SU-DHL-6 (cell line): ENCODE measurements around the gene ARRDC1.

Source experiments
- H2AFZ ChIP-seq: fragments of 200-600 bp; sonication (generic); 2 replicates; pipeline ENCODE4 v1.6.1; 2014; ENCODE audit warnings: low read depth, mild to moderate bottlenecking, moderate library complexity, mixed read lengths, antibody characterized with exemption, low read length; ENCODE audit not compliant: severe bottlenecking
- H3F3A ChIP-seq: fragments of 200-600 bp; shearing (Covaris generic); 2 replicates; pipeline ENCODE4 v1.6.0; 2016; ENCODE audit warnings: antibody characterized with exemption, mild to moderate bottlenecking; ENCODE audit not compliant: insufficient read depth
- H3K27ac ChIP-seq: fragments of 200-600 bp; sonication (generic); 2 replicates; pipeline ENCODE4 v1.5.1; 2016; ENCODE audit warnings: low read depth, mild to moderate bottlenecking, low read length, moderate library complexity, mixed read lengths
- H3K27me3 ChIP-seq: fragments of 200-600 bp; sonication (generic), shearing (Covaris generic); 2 replicates; pipeline ENCODE4 v1.6.0; 2014; ENCODE audit warnings: mild to moderate bottlenecking, low read length
- H3K36me3 ChIP-seq: fragments of 200-600 bp; sonication (generic); 2 replicates; pipeline ENCODE4 v1.6.1; 2014; ENCODE audit warnings: mild to moderate bottlenecking, low read length, mixed read lengths
- H3K4me2 ChIP-seq: fragments of 300-600, 200-600 bp; shearing (Covaris generic), sonication (generic); 2 replicates; pipeline ENCODE4 v1.6.0; 2014; ENCODE audit warnings: low read length, low read depth, mild to moderate bottlenecking; ENCODE audit not compliant: poor library complexity, severe bottlenecking
- H3K4me3 ChIP-seq: fragments of 200-600 bp; sonication (generic); 2 replicates; pipeline ENCODE4 v1.5.1; 2014; ENCODE audit warnings: antibody characterized with exemption, low read length, mild to moderate bottlenecking, mixed read lengths; ENCODE audit not compliant: insufficient read depth, poor library complexity, severe bottlenecking
- H3K79me2 ChIP-seq: fragments of 200-600 bp; sonication (generic); 2 replicates; pipeline ENCODE4 v1.6.1; 2014; ENCODE audit warnings: mild to moderate bottlenecking, low read length, moderate library complexity; ENCODE audit not compliant: insufficient read depth
- H3K9ac ChIP-seq: fragments of 200-600 bp; sonication (generic); 2 replicates; pipeline ENCODE4 v1.7.0; 2014; ENCODE audit warnings: mild to moderate bottlenecking, low read length
- H3K9me2 ChIP-seq: fragments of 200-600 bp; sonication (generic); replicated peaks from 2 replicates; pipeline ENCODE4 v1.6.1; 2014; ENCODE audit warnings: low read length; ENCODE audit not compliant: insufficient read depth
- H3K9me3 ChIP-seq: fragments of 200-600 bp; sonication (generic); 2 replicates; pipeline ENCODE4 v1.6.1; 2014; ENCODE audit warnings: low read length, mixed read lengths; ENCODE audit not compliant: insufficient read depth
- H4K20me1 ChIP-seq: fragments of 200-600 bp; sonication (generic); 2 replicates; pipeline ENCODE4 v1.6.1; 2014; ENCODE audit warnings: low read depth, mild to moderate bottlenecking, antibody characterized with exemption, low read length, moderate library complexity, mixed read lengths
- EZH2phosphoT487 ChIP-seq: fragments of 200-600 bp; sonication (generic), shearing (Covaris generic); conservative IDR thresholded peaks from 2 replicates; pipeline ENCODE4 v1.6.1; 2018; ENCODE audit warnings: mild to moderate bottlenecking, antibody characterized with exemption, low read length, moderate library complexity, mixed read lengths
- TF ChIP-seq, protein P1 (sequence below): fragments of 200-600 bp; sonication (generic); IDR thresholded peaks from one replicate; pipeline ENCODE4 v1.5.1; 2017; ENCODE audit warnings: antibody characterized with exemption, mild to moderate bottlenecking, low read length, moderate library complexity; ENCODE audit not compliant: insufficient read depth, poor library complexity, severe bottlenecking

ARRDC1 gene

DNA sequence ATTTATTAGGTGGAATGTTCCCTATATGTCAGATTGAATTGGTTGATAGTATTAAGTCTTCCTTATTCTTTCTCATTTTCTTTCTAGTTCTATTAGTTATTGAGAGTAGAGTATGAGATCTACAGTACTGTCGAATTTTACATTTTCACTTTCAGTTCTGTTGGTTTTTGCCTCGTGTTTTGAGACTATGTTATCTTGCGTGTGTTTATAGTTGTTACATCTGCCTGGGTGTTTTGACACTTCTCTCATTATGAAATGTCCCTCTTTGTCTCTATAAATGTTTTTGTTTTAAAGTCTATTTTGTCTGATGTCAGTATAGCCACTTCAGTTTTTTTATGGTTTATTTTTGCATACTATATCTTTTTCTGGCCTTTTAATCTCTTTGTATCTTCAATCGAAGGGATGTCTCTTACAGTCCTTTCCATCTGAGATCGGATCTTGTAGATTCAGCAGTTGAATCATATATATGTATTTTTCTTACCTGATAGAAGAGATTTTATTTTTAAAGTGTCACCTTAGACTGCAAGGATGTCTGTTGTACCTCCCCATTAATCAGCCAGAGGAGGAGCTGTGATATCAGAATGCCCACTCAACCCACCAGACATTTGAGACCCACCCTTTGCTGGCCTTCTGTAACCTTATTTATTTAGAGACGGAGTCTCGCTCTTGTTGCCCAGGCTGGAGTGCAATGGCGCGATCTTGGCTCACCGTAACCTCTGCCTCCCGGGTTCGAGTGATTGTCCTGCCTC lies 34.0 kb downstream of the ARRDC1 start:
- Histone ChIP-seq H3K9ac (peak overlapping the region; percentile 22), H3K36me3 (no peaks in the 10 kb centered on the region), H4K20me1 (no peaks in the 10 kb centered on the region), H3K27ac (peak overlapping the region; percentile 33), H3K79me2 (peaks cover 88% of the 10 kb centered on the region), H2AFZ (no peak overlapping the region), H3K9me2 (no peaks in the 10 kb centered on the region), H3K27me3 (no peaks in the 10 kb centered on the region), H3K4me3 (peak overlapping the region; percentile 15), H3K9me3 (no peaks in the 10 kb centered on the region), H3K4me2 (peak overlapping the region; percentile 74), H3F3A (0 out of 2 replicates have a peak, but pooled peaks cover 3% of the 10 kb centered on the region)
- TF ChIP-seq, protein P1, sequence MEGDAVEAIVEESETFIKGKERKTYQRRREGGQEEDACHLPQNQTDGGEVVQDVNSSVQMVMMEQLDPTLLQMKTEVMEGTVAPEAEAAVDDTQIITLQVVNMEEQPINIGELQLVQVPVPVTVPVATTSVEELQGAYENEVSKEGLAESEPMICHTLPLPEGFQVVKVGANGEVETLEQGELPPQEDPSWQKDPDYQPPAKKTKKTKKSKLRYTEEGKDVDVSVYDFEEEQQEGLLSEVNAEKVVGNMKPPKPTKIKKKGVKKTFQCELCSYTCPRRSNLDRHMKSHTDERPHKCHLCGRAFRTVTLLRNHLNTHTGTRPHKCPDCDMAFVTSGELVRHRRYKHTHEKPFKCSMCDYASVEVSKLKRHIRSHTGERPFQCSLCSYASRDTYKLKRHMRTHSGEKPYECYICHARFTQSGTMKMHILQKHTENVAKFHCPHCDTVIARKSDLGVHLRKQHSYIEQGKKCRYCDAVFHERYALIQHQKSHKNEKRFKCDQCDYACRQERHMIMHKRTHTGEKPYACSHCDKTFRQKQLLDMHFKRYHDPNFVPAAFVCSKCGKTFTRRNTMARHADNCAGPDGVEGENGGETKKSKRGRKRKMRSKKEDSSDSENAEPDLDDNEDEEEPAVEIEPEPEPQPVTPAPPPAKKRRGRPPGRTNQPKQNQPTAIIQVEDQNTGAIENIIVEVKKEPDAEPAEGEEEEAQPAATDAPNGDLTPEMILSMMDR: no peak
- TF ChIP-seq EZH2phosphoT487: no peak

DNA sequence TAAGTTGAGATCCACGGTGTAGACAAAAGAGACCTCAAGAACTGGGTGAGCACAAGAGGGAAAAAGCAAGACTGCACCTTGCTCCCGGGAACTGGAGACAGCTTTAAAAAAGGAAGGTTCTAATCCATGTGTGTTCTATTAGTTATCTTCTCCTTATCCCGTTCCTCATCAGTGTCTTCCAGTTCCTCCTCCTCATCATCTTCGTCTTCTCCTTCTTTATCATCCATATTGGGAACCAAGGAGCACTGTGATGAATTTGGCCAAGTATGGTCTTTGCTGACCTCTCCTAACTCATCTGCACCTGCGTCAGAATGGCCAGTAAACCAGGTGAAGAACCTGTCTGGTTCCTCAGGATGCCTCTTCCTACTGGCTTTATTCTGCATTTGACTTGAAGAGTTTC lies 35.4 kb downstream of the ARRDC1 start:
- Histone ChIP-seq H3K9ac (no peak overlapping the region), H4K20me1 (no peaks in the 10 kb centered on the region), H3F3A (0 out of 2 replicates have a peak, but pooled peaks cover 3% of the 10 kb centered on the region), H3K9me3 (no peaks in the 10 kb centered on the region), H3K4me3 (no peak overlapping the region), H3K27ac (no peak overlapping the region), H2AFZ (no peak overlapping the region), H3K27me3 (no peaks in the 10 kb centered on the region), H3K4me2 (no peak overlapping the region), H3K9me2 (no peaks in the 10 kb centered on the region), H3K79me2 (peaks cover 90% of the 10 kb centered on the region), H3K36me3 (no peaks in the 10 kb centered on the region)
- no peak for TF ChIP-seq EZH2phosphoT487
- TF ChIP-seq, protein P1: no peak

DNA sequence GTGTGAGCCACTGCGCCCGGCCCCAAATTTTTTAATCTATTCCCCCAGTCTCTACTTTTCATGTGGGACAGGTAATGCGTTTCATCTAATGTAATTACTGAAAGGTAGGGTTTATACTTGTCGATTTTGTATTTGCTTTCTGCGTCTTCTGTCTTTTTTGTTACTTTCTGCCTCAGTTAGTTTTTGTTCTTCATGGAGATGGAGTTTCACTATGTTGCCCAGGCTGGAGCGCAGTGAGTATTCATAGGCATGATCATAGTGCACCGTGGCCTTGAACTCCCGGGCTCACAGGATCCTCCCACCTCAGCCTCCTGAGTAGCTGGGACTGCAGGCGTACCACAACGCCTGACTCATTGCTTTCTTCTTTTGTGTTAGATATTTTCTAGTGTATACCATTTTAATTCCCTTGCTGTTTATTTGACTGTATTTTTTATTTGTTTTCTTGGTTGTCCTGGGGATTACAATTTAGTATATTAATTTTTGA lies 36.7 kb downstream of the ARRDC1 start:
- no peaks in the 10 kb centered on the region for H4K20me1 ChIP-seq

More for the DNA sequence above, 36.7 kb downstream of the ARRDC1 start:
- TF ChIP-seq EZH2phosphoT487: no peak
- TF ChIP-seq, protein P1: no peak
- Histone ChIP-seq H3K9ac (no peak overlapping the region), H3K4me3 (no peak overlapping the region), H3F3A (0 out of 2 replicates have a peak, but pooled peaks cover 3% of the 10 kb centered on the region), H3K27ac (no peak overlapping the region), H3K36me3 (no peaks in the 10 kb centered on the region), H2AFZ (no peak overlapping the region), H3K4me2 (no peak overlapping the region), H3K9me2 (no peaks in the 10 kb centered on the region), H3K27me3 (no peaks in the 10 kb centered on the region), H3K79me2 (peaks cover 92% of the 10 kb centered on the region), H3K9me3 (no peaks in the 10 kb centered on the region)
